Neural cell (in vitro differentiated cells): ENCODE results near the gene SPSB4. TPM values are rescaled to one million over a fixed set of nuclear protein-coding genes. Genes with fewer than 3 reads are reported as not detected.

Experiments
- H2AFZ ChIP-seq: fragments of 200-600, 300-800 bp; sonication (generic), shearing (Covaris generic); 2 replicates; pipeline ENCODE4 v1.6.0; 2014; ENCODE audit warnings: low read depth, mild to moderate bottlenecking, antibody characterized with exemption, low read length, moderate library complexity
- H3F3A ChIP-seq: fragments of 200-600 bp; shearing (Covaris generic); 2 replicates; pipeline ENCODE4 v1.6.1; 2016; ENCODE audit warnings: mild to moderate bottlenecking, moderate library complexity, mixed read lengths, antibody characterized with exemption, low read length; ENCODE audit not compliant: insufficient read depth, poor library complexity, severe bottlenecking
- H3K27ac ChIP-seq: fragments of 200-600, 300-800 bp; sonication (generic), shearing (Covaris generic); 2 replicates; pipeline ENCODE4 v1.5.1; 2014; ENCODE audit warnings: mild to moderate bottlenecking, low read length, moderate library complexity
- H3K27me3 ChIP-seq: fragments of 300-800, 200-600 bp; sonication (generic), shearing (Covaris generic); 2 replicates; pipeline ENCODE4 v1.6.0; 2014; ENCODE audit warnings: mild to moderate bottlenecking, low read depth, low read length, moderate library complexity; ENCODE audit not compliant: insufficient read depth
- H3K36me3 ChIP-seq: fragments of 300-800, 200-600 bp; sonication (generic), shearing (Covaris generic); 2 replicates; pipeline ENCODE4 v1.5.1; 2014; ENCODE audit warnings: mild to moderate bottlenecking, antibody characterized with exemption, low read length, moderate library complexity; ENCODE audit not compliant: insufficient read depth
- H3K4me2 ChIP-seq: fragments of 300-800, 200-600 bp; sonication (generic), shearing (Covaris generic); 2 replicates; pipeline ENCODE4 v1.6.0; 2014; ENCODE audit warnings: mild to moderate bottlenecking, low read length
- H3K4me3 ChIP-seq: fragments of 300-800, 200-600 bp; sonication (generic), shearing (Covaris generic); 2 replicates; pipeline ENCODE4 v1.5.1; 2014; ENCODE audit warnings: mild to moderate bottlenecking, low read length, moderate library complexity
- H3K79me2 ChIP-seq: fragments of 200-600 bp; shearing (Covaris generic); replicated peaks from 2 replicates; pipeline ENCODE4 v1.6.0; 2014; ENCODE audit warnings: mild to moderate bottlenecking, low read length, moderate library complexity; ENCODE audit not compliant: insufficient read depth
- H3K9ac ChIP-seq: fragments of 300-800, 200-600 bp; sonication (generic), shearing (Covaris generic); 2 replicates; pipeline ENCODE4 v1.6.1; 2016; ENCODE audit warnings: mild to moderate bottlenecking, low read length, mixed read lengths
- H3K9me2 ChIP-seq: fragments of 200-600 bp; shearing (Covaris generic); 2 replicates; pipeline ENCODE4 v1.6.1; 2016; ENCODE audit warnings: mild to moderate bottlenecking, low read length, mixed read lengths; ENCODE audit not compliant: insufficient read depth
- H3K9me3 ChIP-seq: fragments of 200-600, 300-800 bp; sonication (generic), shearing (Covaris generic); 2 replicates; pipeline ENCODE4 v1.6.1; 2016; ENCODE audit warnings: mild to moderate bottlenecking, mixed run types, low read length, moderate library complexity, mixed read lengths
- H4K20me1 ChIP-seq: fragments of 200-600 bp; shearing (Covaris generic); 2 replicates; pipeline ENCODE4 v1.6.1; 2016; ENCODE audit warnings: mild to moderate bottlenecking, mixed run types; ENCODE audit not compliant: insufficient read depth
- EP300 ChIP-seq: fragments of 450-650 bp; conservative IDR thresholded peaks from 2 replicates; pipeline ENCODE4 v1.6.1; 2014; ENCODE audit warnings: antibody characterized with exemption, mild to moderate bottlenecking, moderate library complexity; ENCODE audit not compliant: poor library complexity, severe bottlenecking
- EZH2 ChIP-seq: fragments of 200-600, 300-800 bp; shearing (Covaris generic), sonication (generic); IDR thresholded peaks from 2 replicates; pipeline ENCODE4 v1.6.1; 2014; ENCODE audit warnings: antibody characterized with exemption, low read length, borderline replicate concordance, mild to moderate bottlenecking; ENCODE audit not compliant: insufficient read depth, poor library complexity, severe bottlenecking
- MXI1 ChIP-seq: fragments of 450-650 bp; conservative IDR thresholded peaks from 2 replicates; pipeline ENCODE4 v1.6.1; 2014; ENCODE audit warnings: antibody characterized with exemption, mild to moderate bottlenecking; ENCODE audit not compliant: poor library complexity, severe bottlenecking
- POLR2AphosphoS5 ChIP-seq: IDR thresholded peaks from 2 replicates; pipeline ENCODE4 v1.6.1; 2012
- RAD21 ChIP-seq: fragments of 450-650 bp; conservative IDR thresholded peaks from 2 replicates; pipeline ENCODE4 v1.6.1; 2014; ENCODE audit warnings: antibody characterized with exemption, mild to moderate bottlenecking, moderate library complexity
- SMC3 ChIP-seq: fragments of 450-650 bp; conservative IDR thresholded peaks from 2 replicates; pipeline ENCODE4 v1.6.1; 2014; ENCODE audit warnings: antibody characterized with exemption, mild to moderate bottlenecking, moderate library complexity; ENCODE audit not compliant: poor library complexity
- TAF1 ChIP-seq: IDR thresholded peaks from 2 replicates; pipeline ENCODE4 v1.6.1; 2012; ENCODE audit warnings: low read depth
- polyA plus RNA-seq: library from polyadenylated mRNA; depleted of rRNA; stranded (reverse); fragments of >200 nt; gene quantifications from 2 replicates; pipeline ENCODE4 v1.2.3, GENCODE V29; 2014
- TF ChIP-seq, protein P1 (sequence below): fragments of 450-650 bp; IDR thresholded peaks from 2 replicates; pipeline ENCODE4 v1.5.1; 2014; ENCODE audit warnings: antibody characterized with exemption, mild to moderate bottlenecking, moderate library complexity; ENCODE audit not compliant: poor library complexity, severe bottlenecking
- TF ChIP-seq, protein P2 (sequence below): IDR thresholded peaks from 2 replicates; pipeline ENCODE4 v1.6.1; 2012; ENCODE audit warnings: borderline replicate concordance

Gene SPSB4
- polyA plus RNA-seq, 1 donor from 2014 or later: 6.1 TPM

DNA sequence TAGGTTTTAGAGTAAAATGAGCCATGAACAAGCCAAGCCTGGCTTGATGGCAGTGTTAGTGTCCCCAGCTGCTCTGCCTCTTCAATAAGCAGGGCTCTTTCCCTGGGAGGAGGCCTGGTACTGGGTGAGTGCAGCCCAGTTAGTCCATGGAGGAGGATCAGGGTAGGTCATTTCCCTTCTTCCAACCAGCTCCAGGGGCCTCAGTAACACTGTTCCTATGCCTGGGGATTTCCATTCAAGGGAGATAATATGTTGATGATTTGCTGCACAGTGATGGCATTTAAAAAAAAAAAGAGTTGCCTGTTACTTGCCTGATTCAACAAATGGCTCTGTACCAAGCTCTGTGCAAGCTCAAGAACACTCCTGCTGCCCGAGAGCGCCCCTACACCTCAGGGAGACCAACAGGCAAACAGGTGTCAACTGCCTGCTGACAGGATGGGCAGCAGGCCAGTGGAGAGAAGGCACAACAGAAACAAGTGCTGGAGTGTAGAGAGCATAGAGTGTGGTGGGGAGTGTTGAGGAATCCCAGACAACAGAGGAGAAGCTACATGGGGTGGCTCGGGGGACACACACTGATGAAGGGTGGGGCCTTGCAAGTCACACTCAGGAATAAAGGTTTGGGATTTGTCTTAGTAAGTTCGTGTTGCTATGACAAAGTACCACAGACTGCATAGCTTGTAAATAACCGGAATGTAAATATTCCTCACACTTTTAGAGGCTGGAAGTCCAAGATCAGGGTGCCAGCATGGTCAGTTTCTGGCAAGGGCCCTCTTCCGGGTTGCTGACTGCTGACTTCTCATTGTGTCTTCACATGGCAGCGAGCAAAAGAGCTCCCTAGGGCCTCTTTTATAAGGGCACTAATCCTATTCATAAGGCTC, 101.9 kb downstream of the SPSB4 start:
- H4K20me1 ChIP-seq: no peaks in the 10 kb centered on the region
- no peaks in the 10 kb centered on the region for H3F3A ChIP-seq
- no peak overlapping the region for H3K27ac ChIP-seq
- TF ChIP-seq MXI1 (no peak), SMC3 (no peak), TAF1 (no peak), RAD21 (no peak), EZH2 (no peak), EP300 (no peak), POLR2AphosphoS5 (no peak)
- TF ChIP-seq, protein P1, sequence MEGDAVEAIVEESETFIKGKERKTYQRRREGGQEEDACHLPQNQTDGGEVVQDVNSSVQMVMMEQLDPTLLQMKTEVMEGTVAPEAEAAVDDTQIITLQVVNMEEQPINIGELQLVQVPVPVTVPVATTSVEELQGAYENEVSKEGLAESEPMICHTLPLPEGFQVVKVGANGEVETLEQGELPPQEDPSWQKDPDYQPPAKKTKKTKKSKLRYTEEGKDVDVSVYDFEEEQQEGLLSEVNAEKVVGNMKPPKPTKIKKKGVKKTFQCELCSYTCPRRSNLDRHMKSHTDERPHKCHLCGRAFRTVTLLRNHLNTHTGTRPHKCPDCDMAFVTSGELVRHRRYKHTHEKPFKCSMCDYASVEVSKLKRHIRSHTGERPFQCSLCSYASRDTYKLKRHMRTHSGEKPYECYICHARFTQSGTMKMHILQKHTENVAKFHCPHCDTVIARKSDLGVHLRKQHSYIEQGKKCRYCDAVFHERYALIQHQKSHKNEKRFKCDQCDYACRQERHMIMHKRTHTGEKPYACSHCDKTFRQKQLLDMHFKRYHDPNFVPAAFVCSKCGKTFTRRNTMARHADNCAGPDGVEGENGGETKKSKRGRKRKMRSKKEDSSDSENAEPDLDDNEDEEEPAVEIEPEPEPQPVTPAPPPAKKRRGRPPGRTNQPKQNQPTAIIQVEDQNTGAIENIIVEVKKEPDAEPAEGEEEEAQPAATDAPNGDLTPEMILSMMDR: no peak
- TF ChIP-seq, protein P2, sequence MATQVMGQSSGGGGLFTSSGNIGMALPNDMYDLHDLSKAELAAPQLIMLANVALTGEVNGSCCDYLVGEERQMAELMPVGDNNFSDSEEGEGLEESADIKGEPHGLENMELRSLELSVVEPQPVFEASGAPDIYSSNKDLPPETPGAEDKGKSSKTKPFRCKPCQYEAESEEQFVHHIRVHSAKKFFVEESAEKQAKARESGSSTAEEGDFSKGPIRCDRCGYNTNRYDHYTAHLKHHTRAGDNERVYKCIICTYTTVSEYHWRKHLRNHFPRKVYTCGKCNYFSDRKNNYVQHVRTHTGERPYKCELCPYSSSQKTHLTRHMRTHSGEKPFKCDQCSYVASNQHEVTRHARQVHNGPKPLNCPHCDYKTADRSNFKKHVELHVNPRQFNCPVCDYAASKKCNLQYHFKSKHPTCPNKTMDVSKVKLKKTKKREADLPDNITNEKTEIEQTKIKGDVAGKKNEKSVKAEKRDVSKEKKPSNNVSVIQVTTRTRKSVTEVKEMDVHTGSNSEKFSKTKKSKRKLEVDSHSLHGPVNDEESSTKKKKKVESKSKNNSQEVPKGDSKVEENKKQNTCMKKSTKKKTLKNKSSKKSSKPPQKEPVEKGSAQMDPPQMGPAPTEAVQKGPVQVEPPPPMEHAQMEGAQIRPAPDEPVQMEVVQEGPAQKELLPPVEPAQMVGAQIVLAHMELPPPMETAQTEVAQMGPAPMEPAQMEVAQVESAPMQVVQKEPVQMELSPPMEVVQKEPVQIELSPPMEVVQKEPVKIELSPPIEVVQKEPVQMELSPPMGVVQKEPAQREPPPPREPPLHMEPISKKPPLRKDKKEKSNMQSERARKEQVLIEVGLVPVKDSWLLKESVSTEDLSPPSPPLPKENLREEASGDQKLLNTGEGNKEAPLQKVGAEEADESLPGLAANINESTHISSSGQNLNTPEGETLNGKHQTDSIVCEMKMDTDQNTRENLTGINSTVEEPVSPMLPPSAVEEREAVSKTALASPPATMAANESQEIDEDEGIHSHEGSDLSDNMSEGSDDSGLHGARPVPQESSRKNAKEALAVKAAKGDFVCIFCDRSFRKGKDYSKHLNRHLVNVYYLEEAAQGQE: no peak
- no peaks in the 10 kb centered on the region for H3K79me2 ChIP-seq
- H3K4me2 ChIP-seq: no peak overlapping the region
- H3K9me2 ChIP-seq: no peaks in the 10 kb centered on the region
- no peaks in the 10 kb centered on the region for H3K27me3 ChIP-seq
- no peak overlapping the region for H2AFZ ChIP-seq
- no peaks in the 10 kb centered on the region for H3K36me3 ChIP-seq
- no peak overlapping the region for H3K9ac ChIP-seq
- H3K9me3 ChIP-seq: no peaks in the 10 kb centered on the region
- H3K4me3 ChIP-seq: no peak overlapping the region

DNA sequence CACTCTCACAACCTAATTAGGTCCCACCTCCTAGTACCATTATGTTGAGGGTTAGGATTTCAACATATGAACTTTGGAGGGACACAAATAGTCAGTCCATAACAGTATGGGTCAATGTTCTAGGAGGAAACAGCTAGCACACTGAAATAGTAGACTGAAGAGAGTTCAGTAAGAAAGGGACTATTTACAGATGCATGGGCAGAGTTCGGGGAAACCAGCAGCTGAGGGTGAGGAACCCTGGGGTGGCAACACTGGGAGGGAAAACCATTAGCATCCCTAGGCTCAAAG, 102.5 kb downstream of the SPSB4 start:
- TF ChIP-seq TAF1: no peak
- TF ChIP-seq POLR2AphosphoS5: no peak
- TF ChIP-seq, protein P2: no peak
- TF ChIP-seq EZH2: no peak
- no peak for TF ChIP-seq MXI1
- no peak for TF ChIP-seq SMC3
- no peak for TF ChIP-seq RAD21
- TF ChIP-seq, protein P1: no peak
- TF ChIP-seq EP300: no peak
- Histone ChIP-seq H2AFZ (no peak overlapping the region), H3K4me3 (no peak overlapping the region), H3K27me3 (no peaks in the 10 kb centered on the region), H3K27ac (no peak overlapping the region), H3K9ac (no peak overlapping the region), H3K79me2 (no peaks in the 10 kb centered on the region), H3K36me3 (no peaks in the 10 kb centered on the region), H4K20me1 (no peaks in the 10 kb centered on the region), H3F3A (no peaks in the 10 kb centered on the region), H3K9me2 (no peaks in the 10 kb centered on the region), H3K9me3 (no peaks in the 10 kb centered on the region), H3K4me2 (no peak overlapping the region)
